Cerebellar nuclear complex (tissue), 1 donor: ENCODE results near the gene MACROH2A1.

ENCODE experiments used
- DNase-seq, 2 experiments: peaks; one replicate each; lab custom pipeline; 2025; lab: John Stamatoyannopoulos, UW

MACROH2A1 gene

GRCh38 chr5:135435467-135436330 is 36.7 kb upstream of the MACROH2A1 start:
- DNase-seq, result no peak

- no peak for DNase-seq
Observed at GRCh38 chr5:135434591-135435466, 35.8 kb upstream of the MACROH2A1 start.

- peak; percentile 30 to 76 for DNase-seq
Observed at GRCh38 chr5:135433681-135434426, 34.8 kb upstream of the MACROH2A1 start.

- no peak for DNase-seq
Observed at GRCh38 chr5:135432113-135432512, 33.1 kb upstream of the MACROH2A1 start.

GRCh38 chr5:135430135-135430437 is 31.1 kb upstream of the MACROH2A1 start:
- no peak for DNase-seq

- DNase-seq, result no peak
Observed at GRCh38 chr5:135429301-135430134, 30.5 kb upstream of the MACROH2A1 start.

- no peak for DNase-seq
Observed at GRCh38 chr5:135428586-135428985, 29.6 kb upstream of the MACROH2A1 start.

- DNase-seq, result no peak
Observed at GRCh38 chr5:135426102-135427082, 27.4 kb upstream of the MACROH2A1 start.

- DNase-seq, result no peak
Observed at GRCh38 chr5:135425641-135426040, 26.6 kb upstream of the MACROH2A1 start.

GRCh38 chr5:135423846-135424168 is 24.8 kb upstream of the MACROH2A1 start:
- no peak for DNase-seq

- no peak for DNase-seq
Observed at GRCh38 chr5:135423146-135423845, 24.3 kb upstream of the MACROH2A1 start.

- no peak for DNase-seq
Observed at GRCh38 chr5:135422419-135422818, 23.4 kb upstream of the MACROH2A1 start.

- no peak for DNase-seq
Observed at GRCh38 chr5:135417083-135417482, 18.1 kb upstream of the MACROH2A1 start.

- DNase-seq, result no peak
Observed at GRCh38 chr5:135405082-135405481, 6.1 kb upstream of the MACROH2A1 start.

- no peak for DNase-seq
Observed at GRCh38 chr5:135402031-135402430, 3.0 kb upstream of the MACROH2A1 start.

- no peak for DNase-seq
Observed at GRCh38 chr5:135400866-135401265, 1.8 kb upstream of the MACROH2A1 start.

GRCh38 chr5:135399794-135400542 is 937 bp upstream of the MACROH2A1 start:
- no peak for DNase-seq

- no peak for DNase-seq
Observed at GRCh38 chr5:135398160-135398854, 724 bp downstream of the MACROH2A1 start.
